GM18520 (cell line): ENCODE measurements around the gene SPEM1.

ENCODE experiments used
- ATAC-seq: cut with Tn5 transposase; IDR thresholded peaks from one replicate; pipeline ENCODE4 v1.9.1; 2021; ENCODE audit not compliant: unreplicated experiment

SPEM1 gene

DNA sequence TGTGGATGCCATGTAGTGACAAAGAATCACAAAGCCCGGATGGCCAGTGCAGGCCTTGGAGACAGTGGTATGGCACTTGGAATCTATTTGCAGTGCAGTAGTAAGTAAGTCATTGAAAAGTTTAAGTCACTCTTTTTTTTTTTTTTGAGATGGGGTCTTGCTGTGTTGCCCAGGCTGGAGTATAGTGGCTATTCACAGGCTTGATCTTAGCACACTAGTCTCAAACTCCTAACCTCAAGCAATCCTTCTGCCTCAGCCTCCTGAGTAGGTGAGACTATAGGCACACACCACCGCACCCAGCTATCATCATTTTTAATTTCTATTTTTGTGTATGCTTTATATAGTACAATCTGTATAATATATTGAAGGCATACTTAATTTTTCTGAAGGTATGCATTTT is 21.5 kb upstream of the SPEM1 start:
- no peak for ATAC-seq

DNA sequence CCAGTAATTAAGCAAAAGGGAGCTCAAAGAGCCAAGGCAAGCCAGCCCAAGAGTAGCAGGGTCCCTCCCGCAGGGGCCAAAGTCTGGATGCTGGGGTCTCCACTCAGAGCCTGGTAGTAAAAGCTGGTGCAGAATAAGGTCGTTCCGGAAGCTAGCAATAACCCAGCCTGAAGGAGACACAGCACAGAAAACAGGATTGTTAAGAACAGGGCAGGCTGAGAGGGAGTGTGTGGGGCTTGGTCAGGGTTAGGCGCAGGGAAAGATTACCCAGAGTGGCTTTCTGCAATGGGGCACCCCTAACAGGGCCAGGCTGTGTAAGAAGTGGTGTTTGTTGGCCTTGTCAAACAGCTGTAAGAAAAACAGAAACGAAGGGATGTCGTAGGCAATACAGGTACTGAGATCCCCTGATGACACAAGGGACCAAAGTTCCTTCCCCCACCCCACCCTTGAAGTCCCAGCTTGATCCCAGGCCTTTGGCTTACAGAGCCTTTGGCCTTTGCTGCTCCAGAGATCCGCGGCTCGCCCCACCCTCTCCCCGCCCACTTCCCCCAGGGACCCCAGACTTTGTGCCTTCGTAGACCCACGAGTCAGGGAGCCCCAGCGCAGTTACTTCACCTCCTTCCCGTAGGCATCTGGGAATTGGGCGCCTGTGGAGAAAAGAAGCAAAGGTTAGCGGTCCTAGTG is 16.9 kb upstream of the SPEM1 start:
- no peak for ATAC-seq

DNA sequence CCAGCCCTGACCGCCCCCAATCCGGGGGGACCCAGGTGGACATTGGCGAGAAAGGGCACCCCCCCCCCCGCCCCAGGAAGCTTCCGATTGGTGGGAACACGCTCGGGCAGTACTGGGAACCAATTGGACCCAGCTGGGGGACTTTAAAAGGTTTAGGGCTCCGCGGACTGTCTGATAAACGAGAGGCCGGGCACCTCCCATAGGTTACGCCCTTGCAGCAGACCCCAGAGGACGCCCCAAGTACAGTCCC is 16.5 kb upstream of the SPEM1 start:
- no peak for ATAC-seq

DNA sequence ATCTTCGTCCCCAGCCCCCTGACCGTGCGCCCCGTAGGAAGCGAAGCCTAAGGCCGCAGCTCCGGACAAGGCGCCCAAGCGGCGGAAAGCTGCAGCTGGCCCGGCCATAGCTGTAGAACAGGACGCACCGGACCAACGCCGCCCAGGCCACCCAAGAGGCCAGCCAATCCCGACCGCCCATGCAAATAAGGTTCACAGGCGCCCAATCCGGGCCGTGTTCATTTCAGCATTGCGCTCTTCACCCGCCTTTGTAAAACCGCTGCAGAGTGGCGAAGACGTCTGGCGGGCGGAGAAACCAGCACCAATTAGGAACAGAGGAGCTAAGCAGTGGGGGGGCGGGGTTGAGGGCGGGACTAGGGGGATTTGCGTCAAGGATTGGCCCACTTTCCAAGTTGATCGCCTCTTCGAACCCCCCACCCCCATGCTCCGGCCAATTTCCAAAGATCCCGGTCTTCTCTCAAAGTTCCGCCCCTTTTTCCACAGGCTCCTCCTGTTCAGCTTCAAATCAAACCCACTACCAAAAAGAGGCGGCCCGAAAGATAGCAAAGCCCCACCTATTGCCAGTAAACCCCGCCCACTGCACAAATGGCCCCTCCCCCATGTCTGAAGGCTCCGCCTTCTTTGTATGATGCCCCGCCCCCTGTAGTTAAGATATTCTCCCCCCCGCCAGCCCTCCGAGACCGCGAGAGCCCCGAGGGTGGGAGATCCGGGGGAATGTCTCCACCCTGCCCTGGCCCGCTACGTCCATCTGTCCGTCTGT is 16.0 kb upstream of the SPEM1 start, which contains the start of gene TMEM256:
Gene TMEM256, minus strand, starts transcription at position 121 of the 760 bp plus-strand sequence. Its CDS starts 13 bp downstream, at position 108.
- peak; percentile 92 for ATAC-seq

DNA sequence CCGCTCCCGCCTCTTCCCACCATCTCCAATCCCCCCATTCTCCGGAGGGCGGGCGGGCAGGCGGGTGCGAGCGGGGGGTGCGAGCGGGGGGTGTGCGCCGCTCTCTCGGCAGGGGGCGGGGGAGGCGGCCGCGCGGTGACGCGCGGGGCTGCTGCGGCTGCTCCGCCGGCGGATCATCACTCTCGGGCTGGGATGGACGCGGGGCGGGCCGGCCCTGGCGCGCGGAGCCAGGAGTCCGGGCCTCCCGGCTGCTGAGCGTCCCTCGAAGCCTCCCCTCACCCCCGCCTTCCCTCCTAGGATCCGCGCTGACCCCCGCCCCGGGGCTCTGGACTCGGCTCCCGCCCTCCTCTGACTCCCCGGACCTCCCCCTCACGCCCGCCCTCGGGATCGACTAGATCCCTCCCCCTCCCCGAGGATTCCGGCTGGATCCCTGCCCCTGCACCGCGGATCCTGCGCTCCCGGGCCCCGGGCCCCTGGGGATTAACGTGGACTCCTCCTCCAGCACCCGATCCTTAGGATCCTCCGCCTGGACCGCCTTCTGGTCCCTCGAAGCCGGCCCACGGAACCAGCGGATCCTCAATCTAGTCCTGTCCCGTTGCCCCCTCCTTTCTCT is 15.3 kb upstream of the SPEM1 start:
- no peak for ATAC-seq

DNA sequence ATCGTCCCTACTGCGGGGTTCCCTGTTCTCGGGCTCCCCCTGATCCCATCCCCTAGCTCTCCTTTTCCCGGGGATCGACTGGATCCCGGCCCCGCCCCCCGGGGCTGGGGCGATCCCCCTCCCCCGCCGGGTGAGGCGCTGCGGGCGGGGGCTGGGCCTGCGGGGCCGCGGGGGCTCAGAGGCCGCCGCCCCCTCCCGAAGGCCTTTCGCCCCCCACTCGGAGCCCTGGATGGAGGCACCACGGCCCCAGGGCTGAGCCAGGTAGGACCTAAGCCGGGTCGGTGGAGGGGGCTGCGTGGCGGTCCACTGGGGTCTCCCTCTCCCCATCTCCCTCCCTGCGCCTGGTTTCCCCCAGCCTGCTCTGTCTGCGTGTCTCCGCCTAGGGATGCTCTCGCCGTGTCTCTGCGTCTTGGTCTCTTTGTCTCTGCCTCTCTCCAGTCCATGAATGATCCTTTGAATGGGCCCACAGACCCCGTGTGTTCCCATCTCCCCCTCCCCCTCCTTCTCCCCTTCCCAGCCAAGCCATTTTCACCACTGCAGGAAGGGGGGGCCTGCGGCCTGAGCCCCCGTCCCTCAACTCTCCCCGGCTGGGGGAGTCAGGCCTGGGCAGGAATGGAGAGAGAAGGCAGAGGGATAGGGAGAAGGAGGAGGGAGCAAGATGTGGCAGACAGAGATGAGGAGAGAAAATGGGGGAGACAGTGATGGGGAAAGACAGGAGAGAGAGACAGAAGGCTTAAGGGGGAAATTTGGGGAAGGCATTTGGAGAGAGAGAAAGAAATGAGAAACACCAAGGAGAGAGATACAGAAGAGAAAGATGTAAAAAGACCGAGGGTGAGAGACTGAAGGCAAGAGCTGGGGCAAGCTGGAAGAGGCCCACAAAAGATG is 14.5 kb upstream of the SPEM1 start:
- ATAC-seq = no peak

DNA sequence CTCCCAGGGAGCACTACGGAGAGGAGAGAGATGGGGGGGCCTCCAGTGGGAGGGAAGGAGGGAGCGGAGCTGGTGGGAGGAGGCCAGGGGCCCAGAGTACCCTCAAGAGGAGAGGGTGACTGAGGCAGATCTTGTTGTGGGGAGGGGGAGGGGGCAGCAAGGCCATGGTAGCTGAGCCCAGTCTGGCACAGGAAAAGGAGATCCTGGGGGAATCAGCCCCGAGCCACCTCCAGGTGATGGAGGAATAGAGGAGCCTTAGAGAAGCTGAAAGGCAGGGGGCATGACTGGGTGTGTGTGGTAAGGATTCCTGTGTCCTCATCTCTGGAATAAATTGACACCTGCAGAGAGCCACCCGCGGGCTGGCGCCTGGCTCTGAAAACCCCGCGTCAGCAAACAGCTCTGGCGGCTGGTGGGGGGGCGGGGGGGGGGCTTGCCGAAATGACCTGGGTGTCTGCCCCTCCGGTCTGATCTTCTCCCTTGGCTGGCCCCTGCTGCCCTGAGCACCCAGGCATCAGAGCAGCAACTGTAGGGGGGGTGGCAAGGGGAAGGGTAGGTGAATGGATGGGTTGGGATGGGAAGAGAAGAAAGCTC is 13.8 kb upstream of the SPEM1 start:
- ATAC-seq = no peak

DNA sequence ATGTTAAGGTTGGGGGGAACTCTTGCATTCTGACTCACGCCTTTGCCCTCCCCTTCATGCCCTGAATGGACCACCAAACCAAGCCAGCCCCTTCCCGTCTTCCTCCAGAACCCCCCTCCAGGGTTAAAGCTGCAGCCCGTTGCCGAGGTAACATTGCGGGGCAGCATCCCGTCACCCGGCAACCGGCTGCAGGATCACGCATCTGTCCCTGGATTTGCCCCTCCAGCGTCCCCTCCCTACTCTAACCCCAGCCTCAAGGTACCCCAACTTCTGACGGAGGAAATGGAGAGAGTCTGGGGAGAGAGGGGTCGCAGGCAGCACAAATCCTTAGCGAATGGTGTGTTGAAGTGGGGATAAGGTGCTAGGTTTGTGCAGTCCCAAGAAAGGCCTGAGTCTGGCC is 13.0 kb upstream of the SPEM1 start:
- ATAC-seq = no peak

DNA sequence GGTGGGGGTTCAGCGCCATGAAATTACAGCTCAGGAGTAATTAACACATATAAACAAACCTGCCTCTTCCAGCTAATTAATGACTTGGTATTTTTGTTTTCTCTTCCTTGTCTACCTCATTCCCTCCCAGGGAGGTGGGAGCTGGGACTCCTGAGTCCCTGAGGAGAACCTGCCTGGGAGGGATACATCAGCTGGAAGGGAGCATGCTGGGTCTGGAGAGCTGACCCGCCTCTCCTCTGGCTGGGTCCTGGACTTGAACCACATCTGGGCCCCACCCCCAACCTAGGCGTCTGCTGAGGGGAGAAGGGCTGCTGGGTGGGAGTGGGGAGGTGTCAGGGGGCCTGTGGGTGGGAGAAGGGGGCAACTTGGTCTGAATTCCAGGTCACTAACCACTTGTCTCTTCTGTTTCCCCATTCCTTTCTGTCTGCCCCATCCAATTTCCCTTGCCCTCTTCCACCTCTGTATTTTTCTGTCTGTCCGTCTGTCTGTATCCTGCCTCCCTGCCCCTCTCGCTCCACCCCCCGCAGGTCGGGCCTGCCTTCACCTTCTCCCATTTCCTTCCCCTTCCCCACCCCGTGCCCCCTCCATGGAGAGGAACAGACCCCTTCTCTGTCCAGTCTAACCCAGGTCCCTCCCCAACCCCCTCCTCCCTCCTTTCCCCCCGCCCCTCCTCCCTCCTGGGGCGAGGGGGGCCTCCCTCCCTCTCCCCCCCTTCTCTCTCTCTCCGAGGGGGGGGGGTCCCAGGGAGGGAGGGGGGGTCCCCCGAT is 12.5 kb upstream of the SPEM1 start, which contains the start of gene NLGN2:
Gene NLGN2, plus strand, starts transcription at position 361 of the 767 bp plus-strand sequence. CDS start 411 bp downstream, outside the sequence.
- no peak for ATAC-seq

DNA sequence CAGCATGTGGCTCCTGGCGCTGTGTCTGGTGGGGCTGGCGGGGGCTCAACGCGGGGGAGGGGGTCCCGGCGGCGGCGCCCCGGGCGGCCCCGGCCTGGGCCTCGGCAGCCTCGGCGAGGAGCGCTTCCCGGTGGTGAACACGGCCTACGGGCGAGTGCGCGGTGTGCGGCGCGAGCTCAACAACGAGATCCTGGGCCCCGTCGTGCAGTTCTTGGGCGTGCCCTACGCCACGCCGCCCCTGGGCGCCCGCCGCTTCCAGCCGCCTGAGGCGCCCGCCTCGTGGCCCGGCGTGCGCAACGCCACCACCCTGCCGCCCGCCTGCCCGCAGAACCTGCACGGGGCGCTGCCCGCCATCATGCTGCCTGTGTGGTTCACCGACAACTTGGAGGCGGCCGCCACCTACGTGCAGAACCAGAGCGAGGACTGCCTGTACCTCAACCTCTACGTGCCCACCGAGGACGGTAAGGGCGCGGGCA is 11.8 kb upstream of the SPEM1 start:
- no peak for ATAC-seq

DNA sequence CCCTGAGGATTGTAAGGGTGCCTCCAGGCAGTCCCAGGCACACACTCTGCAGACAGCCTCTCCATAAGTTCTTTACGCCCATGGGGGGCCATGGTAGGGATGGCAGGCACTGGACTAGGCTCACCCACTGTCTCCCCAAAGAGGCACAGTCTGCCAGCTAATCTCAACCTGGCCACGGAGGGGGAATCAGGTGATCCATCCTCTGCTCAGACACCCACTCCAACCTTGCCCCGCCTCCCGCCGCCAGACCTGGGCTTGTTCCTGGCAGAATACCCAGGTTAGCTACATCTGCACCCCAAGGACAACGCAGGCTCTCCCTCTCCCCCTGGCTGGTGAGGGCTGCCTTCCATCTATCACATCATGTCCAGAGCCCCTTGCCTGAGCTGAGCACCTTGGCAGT is 11.3 kb upstream of the SPEM1 start:
- no peak for ATAC-seq

DNA sequence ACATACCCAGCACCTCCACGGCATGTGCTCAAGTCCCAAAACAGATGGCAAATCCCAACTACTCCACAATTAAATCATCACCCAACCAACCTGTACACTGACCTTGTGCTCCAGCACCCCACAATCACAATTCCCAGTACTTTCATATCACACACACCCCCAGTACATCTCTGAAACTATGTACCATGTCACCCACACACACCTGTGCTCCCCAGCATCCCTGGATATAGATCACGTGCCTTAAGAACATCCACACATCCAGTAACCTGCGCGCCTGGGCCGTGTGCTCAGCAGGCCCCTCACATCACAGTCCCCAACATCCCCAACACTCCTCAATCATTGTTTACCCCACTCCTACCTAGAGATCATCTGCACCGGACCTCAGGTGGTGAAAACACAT is 10.4 kb upstream of the SPEM1 start:
- no peak for ATAC-seq

DNA sequence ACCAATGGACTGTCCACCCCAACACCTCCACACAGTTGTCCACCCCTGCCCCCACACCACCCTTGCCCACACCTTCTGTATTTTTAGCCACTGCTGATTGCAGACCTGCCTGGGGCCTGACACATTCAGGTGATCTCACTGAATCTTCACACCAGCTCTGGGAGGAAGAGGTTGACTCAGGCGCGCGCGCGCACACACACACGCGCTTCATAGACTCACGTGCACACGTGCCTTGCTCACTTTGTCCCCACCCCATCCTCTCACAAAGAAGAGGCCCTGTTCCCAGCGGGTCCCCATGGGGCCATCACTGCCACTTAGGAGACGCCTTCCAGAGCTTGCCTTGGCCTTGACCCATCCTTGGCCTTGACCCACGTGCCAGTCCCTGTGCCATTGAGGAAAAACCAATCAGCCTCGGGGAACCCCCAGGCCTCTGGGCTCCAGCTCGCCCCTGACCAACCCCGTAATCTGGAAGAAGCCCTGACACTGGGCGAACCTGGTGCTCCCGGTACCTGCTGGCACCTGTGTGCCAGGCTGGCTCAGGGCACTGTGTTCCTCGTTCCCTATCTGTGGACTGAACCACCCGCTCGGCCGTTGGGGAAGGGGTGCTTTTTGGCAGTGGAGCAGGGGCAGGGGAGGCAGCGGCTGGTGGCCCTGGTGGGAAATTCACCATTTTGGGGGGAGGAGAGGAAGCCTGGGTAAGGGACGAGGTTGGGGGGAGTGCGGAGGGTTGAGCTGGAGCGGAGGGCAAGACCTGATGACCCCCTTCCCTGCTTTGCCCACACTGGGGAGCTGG is 9.3 kb upstream of the SPEM1 start:
- no peak for ATAC-seq

DNA sequence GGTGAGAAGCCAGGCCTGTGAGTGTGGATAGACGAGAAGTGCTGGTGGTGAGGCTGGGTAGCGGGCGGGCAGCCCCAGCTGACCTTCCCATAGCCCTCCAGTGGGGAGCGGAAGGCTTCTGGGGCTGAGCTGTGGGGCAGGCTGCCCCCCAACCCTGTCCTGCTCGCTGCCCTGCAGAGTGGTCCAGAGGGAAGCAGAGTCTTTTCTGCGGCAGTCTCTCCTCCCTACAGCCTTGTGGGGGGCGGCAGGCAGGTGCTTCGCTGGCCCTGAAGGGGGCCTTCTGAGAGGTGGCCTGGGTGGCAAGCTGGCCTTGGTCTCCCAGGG is 8.7 kb upstream of the SPEM1 start:
- ATAC-seq = no peak

DNA sequence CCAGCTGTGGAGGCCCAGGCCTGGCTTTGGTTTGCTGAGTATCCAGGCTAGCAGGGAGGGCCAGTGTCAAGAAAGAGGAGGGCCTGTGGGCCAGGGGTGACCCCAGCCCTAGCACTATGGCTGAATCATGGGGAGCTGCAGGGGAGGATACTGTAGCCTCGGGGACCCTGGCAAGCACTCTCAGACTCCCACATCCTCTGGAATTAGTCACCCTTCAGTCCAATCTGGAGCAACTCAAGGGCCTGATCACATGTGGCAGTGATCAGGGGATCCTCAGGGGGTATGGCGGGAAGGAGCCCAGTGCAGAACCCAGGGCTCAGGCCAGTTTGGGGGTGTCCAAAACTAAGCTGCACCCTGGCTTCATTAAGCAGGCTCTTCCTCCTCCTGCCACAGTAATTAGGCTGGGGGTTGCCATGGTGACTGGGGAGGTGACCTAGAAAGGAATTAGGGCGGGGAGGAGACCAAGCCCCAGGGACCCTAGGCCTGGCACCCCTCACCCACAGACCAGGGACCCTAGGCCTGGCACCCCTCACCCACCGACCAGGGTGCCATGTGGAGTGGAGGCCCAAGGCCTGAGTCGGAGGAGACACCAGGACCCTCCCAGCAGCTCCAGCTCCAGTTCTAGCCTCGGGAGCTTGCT is 6.7 kb upstream of the SPEM1 start:
- no peak for ATAC-seq

DNA sequence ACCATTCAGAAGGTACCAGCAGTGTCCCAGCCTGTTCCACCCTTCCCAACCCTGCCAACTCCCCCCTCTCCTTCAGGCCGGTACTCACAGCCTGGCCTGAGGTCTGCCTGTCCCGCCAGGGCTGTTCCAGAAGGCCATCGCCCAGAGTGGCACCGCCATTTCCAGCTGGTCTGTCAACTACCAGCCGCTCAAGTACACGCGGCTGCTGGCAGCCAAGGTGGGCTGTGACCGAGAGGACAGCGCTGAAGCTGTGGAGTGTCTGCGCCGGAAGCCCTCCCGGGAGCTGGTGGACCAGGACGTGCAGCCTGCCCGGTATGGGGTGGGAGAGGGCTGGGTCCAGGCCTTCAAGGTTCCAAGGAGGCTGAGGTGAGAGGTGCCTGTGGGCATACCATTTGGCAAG is 5.3 kb upstream of the SPEM1 start:
- no peak for ATAC-seq

DNA sequence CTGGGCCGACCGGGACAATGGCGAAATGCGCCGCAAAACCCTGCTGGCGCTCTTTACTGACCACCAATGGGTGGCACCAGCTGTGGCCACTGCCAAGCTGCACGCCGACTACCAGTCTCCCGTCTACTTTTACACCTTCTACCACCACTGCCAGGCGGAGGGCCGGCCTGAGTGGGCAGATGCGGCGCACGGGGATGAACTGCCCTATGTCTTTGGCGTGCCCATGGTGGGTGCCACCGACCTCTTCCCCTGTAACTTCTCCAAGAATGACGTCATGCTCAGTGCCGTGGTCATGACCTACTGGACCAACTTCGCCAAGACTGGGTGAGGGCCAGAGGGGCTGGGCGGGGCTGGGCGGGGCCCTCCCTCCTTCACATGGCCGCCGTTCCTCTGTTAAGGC is 4.3 kb upstream of the SPEM1 start:
- ATAC-seq = no peak

DNA sequence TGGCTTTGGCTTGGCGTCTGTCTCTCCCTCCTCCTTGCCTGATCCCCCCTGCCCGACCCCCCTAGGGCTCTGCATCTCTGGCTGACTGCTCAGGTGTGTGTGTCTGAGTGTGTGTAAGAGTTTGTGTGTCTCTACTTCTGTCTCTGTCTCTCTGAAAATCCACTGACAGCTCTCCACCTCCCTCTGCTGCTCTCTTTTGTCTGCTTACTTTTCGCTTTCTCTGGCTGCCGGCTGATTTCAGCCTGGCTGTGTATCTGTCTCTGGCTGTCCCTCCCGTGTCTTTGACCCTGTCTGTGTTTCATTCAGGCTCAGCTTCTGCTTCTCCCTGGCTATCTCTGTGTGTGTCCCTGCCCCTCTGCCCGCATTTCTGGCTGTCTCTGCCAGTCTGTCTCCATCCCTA is 3.8 kb upstream of the SPEM1 start:
- no peak for ATAC-seq

DNA sequence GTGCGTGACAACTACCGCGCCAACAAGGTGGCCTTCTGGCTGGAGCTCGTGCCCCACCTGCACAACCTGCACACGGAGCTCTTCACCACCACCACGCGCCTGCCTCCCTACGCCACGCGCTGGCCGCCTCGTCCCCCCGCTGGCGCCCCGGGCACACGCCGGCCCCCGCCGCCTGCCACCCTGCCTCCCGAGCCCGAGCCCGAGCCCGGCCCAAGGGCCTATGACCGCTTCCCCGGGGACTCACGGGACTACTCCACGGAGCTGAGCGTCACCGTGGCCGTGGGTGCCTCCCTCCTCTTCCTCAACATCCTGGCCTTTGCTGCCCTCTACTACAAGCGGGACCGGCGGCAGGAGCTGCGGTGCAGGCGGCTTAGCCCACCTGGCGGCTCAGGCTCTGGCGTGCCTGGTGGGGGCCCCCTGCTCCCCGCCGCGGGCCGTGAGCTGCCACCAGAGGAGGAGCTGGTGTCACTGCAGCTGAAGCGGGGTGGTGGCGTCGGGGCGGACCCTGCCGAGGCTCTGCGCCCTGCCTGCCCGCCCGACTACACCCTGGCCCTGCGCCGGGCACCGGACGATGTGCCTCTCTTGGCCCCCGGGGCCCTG is 3.0 kb upstream of the SPEM1 start:
- ATAC-seq = no peak
